ENCODE measurements around the gene EYS. TPM values are rescaled to one million over a fixed set of nuclear protein-coding genes. Genes with fewer than 3 reads are reported as not detected.

Gene EYS
- total RNA-seq, 1 experiment from 2014 or later = 1.5 TPM

- peaks cover 11% of the 10 kb centered on the region for H3K4me1 Mint-ChIP-seq (ENCODE audit: insufficient read depth, unreplicated experiment)
- no peak for DNase-seq (ENCODE audit: unreplicated experiment)
- H3K9me3 Mint-ChIP-seq (ENCODE audit: unreplicated experiment) = peaks cover 3% of the 10 kb centered on the region
- intact Hi-C loops (cut with micrococcal nuclease) = no loop called here
- H3K4me3 Mint-ChIP-seq (ENCODE audit: unreplicated experiment) = no peak overlapping the region
- no peak for TF ChIP-seq CTCF (IDR thresholded peaks at IDR 0.05; ENCODE audit: unreplicated experiment)
- POLR2A ChIA-PET = no interaction called here
- no TSS peak for BruUV-seq (replicated peaks)
- H3K36me3 Mint-ChIP-seq (ENCODE audit: insufficient read depth, unreplicated experiment) = no peaks in the 10 kb centered on the region
- CTCF ChIA-PET = no interaction called here
- H3K27me3 Mint-ChIP-seq (ENCODE audit: insufficient read depth, unreplicated experiment) = no peaks in the 10 kb centered on the region
- no peak overlapping the region for H3K27ac Mint-ChIP-seq (ENCODE audit: low read depth, unreplicated experiment)
Observed at GRCh38 chr6:65161661-65162060, 545.4 kb downstream of the EYS start.

- BruUV-seq (replicated peaks) = no TSS peak
- DNase-seq (ENCODE audit: unreplicated experiment) = no peak
- Mint-ChIP-seq H3K27me3 (ENCODE audit: insufficient read depth, unreplicated experiment) (no peaks in the 10 kb centered on the region), H3K4me1 (ENCODE audit: insufficient read depth, unreplicated experiment) (no peaks in the 10 kb centered on the region), H3K36me3 (ENCODE audit: insufficient read depth, unreplicated experiment) (no peaks in the 10 kb centered on the region), H3K27ac (ENCODE audit: low read depth, unreplicated experiment) (no peak overlapping the region), H3K9me3 (ENCODE audit: unreplicated experiment) (peaks cover 8% of the 10 kb centered on the region), H3K4me3 (ENCODE audit: unreplicated experiment) (no peak overlapping the region)
- intact Hi-C loops (cut with micrococcal nuclease) = no loop called here
- TF ChIP-seq CTCF (IDR thresholded peaks at IDR 0.05; ENCODE audit: unreplicated experiment) = no peak
- CTCF ChIA-PET = no interaction called here
- POLR2A ChIA-PET = no interaction called here
Observed at GRCh38 chr6:65157025-65157424, 550.0 kb downstream of the EYS start.

DNA sequence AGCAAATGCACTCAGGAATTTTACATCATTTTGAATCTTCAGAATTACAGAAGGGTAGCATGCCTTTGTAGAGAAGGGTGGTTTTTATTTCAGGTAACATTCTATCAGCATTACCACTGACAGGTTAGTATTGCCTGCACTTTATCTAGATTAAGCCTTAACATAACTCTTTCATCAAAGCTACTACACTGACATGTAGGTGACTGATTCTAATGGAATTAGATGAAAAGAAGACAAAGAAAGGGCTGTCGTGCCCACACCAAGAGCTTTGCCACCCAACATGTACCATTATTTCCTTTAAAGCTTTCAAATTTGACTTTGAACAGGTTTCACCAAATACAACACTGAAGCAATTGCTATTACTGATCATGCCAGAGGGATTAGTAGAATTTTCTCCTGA, 551.9 kb downstream of the EYS start:
- Mint-ChIP-seq H3K9me3 (ENCODE audit: unreplicated experiment) (peaks cover 8% of the 10 kb centered on the region), H3K4me3 (ENCODE audit: unreplicated experiment) (no peak overlapping the region), H3K27me3 (ENCODE audit: insufficient read depth, unreplicated experiment) (no peaks in the 10 kb centered on the region), H3K36me3 (ENCODE audit: insufficient read depth, unreplicated experiment) (no peaks in the 10 kb centered on the region), H3K27ac (ENCODE audit: low read depth, unreplicated experiment) (no peak overlapping the region), H3K4me1 (ENCODE audit: insufficient read depth, unreplicated experiment) (no peaks in the 10 kb centered on the region)
- TF ChIP-seq CTCF (IDR thresholded peaks at IDR 0.05; ENCODE audit: unreplicated experiment) = no peak
- ChIA-PET CTCF (no interaction called here), POLR2A (no interaction called here)
- no peak for DNase-seq (ENCODE audit: unreplicated experiment)
- no TSS peak for BruUV-seq (replicated peaks)
- intact Hi-C loops (cut with micrococcal nuclease) = no loop called here

- intact Hi-C loops (cut with micrococcal nuclease) = no loop called here
- DNase-seq (ENCODE audit: unreplicated experiment) = no peak
- H3K27ac Mint-ChIP-seq (ENCODE audit: low read depth, unreplicated experiment) = no peak overlapping the region
- CTCF ChIA-PET = no interaction called here
- H3K27me3 Mint-ChIP-seq (ENCODE audit: insufficient read depth, unreplicated experiment) = no peaks in the 10 kb centered on the region
- no TSS peak for BruUV-seq (replicated peaks)
- POLR2A ChIA-PET = no interaction called here
- no peaks in the 10 kb centered on the region for H3K36me3 Mint-ChIP-seq (ENCODE audit: insufficient read depth, unreplicated experiment)
- H3K9me3 Mint-ChIP-seq (ENCODE audit: unreplicated experiment) = no peaks in the 10 kb centered on the region
- H3K4me3 Mint-ChIP-seq (ENCODE audit: unreplicated experiment) = no peak overlapping the region
- no peak for TF ChIP-seq CTCF (IDR thresholded peaks at IDR 0.05; ENCODE audit: unreplicated experiment)
- H3K4me1 Mint-ChIP-seq (ENCODE audit: insufficient read depth, unreplicated experiment) = no peaks in the 10 kb centered on the region
Observed at GRCh38 chr6:65149841-65150240, 557.2 kb downstream of the EYS start.

All from MCF 10A (cell line).